ENCODE data around the gene SPANXA2. TPM values are rescaled to one million over a fixed set of nuclear protein-coding genes. Genes with fewer than 3 reads are reported as not detected.
"Not testable (repeated sequence)": the region's sequence is repeated elsewhere in the genome, so short reads cannot be mapped to it uniquely, and the experiment has no call there.

The SPANXA2 gene
- not detected for total RNA-seq

GRCh38 chrX:141589408-141589807 lies at the start of gene SPANXA2:
TSS of gene SPANXA2 (plus strand) at chrX:141589708. CDS start at chrX:141589768, 60 bp downstream.
- not testable (repeated sequence) for H3K4me1 ChIP-seq, H3K27me3 ChIP-seq, H3K36me3 ChIP-seq, H3K27ac ChIP-seq, H3K4me3 ChIP-seq, H3K9me3 ChIP-seq, ATAC-seq
- WGBS, 2 donors (ENCODE audit: low coverage in 1 of 2), result no CpG with 5 or more reads among the region's 10 CpGs

DNA sequence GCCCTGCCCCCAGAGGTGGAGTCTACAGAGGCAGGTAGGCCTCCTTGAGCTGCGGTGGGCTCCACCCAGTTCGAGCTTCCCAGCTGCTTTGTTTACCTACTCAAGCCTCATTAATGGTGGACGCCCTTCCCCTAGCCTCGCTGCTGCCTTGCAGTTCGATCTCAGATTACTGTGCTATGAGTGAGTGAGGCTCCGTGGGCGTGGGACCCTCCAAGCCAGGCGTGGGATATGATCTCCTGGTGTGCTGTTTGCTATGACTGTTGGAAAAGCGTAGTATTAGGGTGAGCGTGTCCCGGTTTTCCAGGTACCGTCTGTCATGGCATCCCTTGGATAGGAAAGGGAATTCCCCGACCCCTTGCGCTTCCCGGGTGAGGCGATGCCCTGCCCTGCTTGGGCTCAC lies 47.0 kb upstream of the SPANXA2 start:
- not testable (repeated sequence) for H3K4me1 ChIP-seq, H3K4me3 ChIP-seq, H3K36me3 ChIP-seq, H3K9me3 ChIP-seq, H3K27ac ChIP-seq, ATAC-seq, H3K27me3 ChIP-seq
- no CpG with 5 or more reads among the region's 16 CpGs for WGBS, 2 donors (ENCODE audit: low coverage in 1 of 2)

DNA sequence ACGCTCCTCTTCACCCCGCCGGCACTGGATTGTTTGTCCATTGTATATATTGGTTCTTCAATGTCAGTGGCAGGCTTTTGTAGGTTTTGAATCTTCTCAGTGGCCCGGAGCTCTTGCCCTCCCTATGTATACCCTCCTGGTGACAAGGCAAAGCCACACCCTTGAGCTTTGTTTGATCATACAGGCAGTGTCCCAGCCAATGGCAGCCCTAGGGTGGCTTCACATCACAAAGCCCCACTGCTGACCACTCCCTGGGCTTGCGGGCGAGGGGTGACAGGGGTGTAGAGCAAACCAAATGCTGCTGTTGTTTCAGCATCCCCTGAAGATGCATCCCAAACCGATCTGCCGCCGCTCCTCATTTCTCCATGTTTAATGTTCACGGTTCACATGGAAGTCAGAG lies 4.9 kb upstream of the SPANXA2 start, which contains the start of gene SPANXA1:
SPANXA1 (minus strand) TSS at position 101 of the 400 bp plus-strand sequence; CDS start at position 41, 60 bp downstream.
- H3K27ac ChIP-seq, H3K36me3 ChIP-seq, H3K9me3 ChIP-seq, ATAC-seq, H3K4me1 ChIP-seq, H3K4me3 ChIP-seq, H3K27me3 ChIP-seq: not testable (repeated sequence)
- no CpG with 5 or more reads among the region's 10 CpGs for WGBS, 2 donors (ENCODE audit: low coverage in 1 of 2)

- no peak for TF ChIP-seq POLR2A (IDR thresholded peaks at IDR 0.05)
- no peak for TF ChIP-seq CTCF (IDR thresholded peaks at IDR 0.05)
- TF ChIP-seq EP300 (IDR thresholded peaks at IDR 0.05), result no peak
- TF ChIP-seq POLR2AphosphoS5 (IDR thresholded peaks at IDR 0.05), result no peak
- H3K4me3 ChIP-seq, result no peak overlapping the region
- no peaks in the 10 kb centered on the region for H3K27me3 ChIP-seq
- no peaks in the 10 kb centered on the region for H3K9me3 ChIP-seq
- ATAC-seq, result no peak
- no peaks in the 10 kb centered on the region for H3K36me3 ChIP-seq
- WGBS, 2 donors (ENCODE audit: low coverage in 1 of 2), result 88 to 89% methylated on average over 1 of the region's 1 CpG
- no peaks in the 10 kb centered on the region for H3K4me1 ChIP-seq
- no peak overlapping the region for H3K27ac ChIP-seq
These were observed 19.6 kb downstream of the SPANXA2 start for GRCh38 chrX:141609111-141609510.

DNA sequence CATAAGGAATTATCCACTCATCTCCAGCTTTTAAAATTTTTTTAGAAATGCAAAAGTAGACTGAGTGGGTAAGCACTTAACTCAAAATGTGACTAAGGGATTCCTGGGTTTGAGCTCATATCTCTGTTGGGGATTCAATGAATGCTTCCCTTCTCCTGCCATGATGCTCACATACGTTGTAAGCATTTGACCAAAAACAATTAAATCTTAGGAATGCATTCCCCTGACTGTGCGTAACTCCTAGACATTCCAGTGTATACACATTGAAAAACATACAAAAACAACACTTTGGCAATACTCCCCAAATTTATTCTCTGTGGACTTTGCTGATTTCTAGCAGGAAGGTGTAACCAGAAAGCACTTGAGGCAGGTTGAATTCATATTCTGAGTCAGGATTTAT lies 29.8 kb downstream of the SPANXA2 start:
- H3K4me3 ChIP-seq, result no peak overlapping the region
- no peaks in the 10 kb centered on the region for H3K4me1 ChIP-seq
- ATAC-seq, result no peak
- 78 to 80% methylated on average over 1 to 2 of the region's 2 CpGs for WGBS, 2 donors (ENCODE audit: low coverage in 1 of 2)
- no peaks in the 10 kb centered on the region for H3K36me3 ChIP-seq
- H3K27ac ChIP-seq, result no peak overlapping the region
- H3K9me3 ChIP-seq, result no peaks in the 10 kb centered on the region
- no peaks in the 10 kb centered on the region for H3K27me3 ChIP-seq
- TF ChIP-seq CTCF (IDR thresholded peaks at IDR 0.05), result no peak
- TF ChIP-seq EP300 (IDR thresholded peaks at IDR 0.05), result no peak
- no peak for TF ChIP-seq POLR2AphosphoS5 (IDR thresholded peaks at IDR 0.05)
- no peak for TF ChIP-seq POLR2A (IDR thresholded peaks at IDR 0.05)

- Histone ChIP-seq H3K36me3 (no peaks in the 10 kb centered on the region), H3K27ac (no peak overlapping the region), H3K27me3 (no peaks in the 10 kb centered on the region), H3K4me1 (no peaks in the 10 kb centered on the region), H3K4me3 (no peak overlapping the region), H3K9me3 (no peaks in the 10 kb centered on the region)
- no peak for ATAC-seq
- TF ChIP-seq EP300 (IDR thresholded peaks at IDR 0.05), result no peak
- no peak for TF ChIP-seq CTCF (IDR thresholded peaks at IDR 0.05)
- no peak for TF ChIP-seq POLR2A (IDR thresholded peaks at IDR 0.05)
- TF ChIP-seq POLR2AphosphoS5 (IDR thresholded peaks at IDR 0.05), result no peak
These were observed 42.6 kb downstream of the SPANXA2 start for GRCh38 chrX:141632124-141632523.

- ATAC-seq, result no peak
- TF ChIP-seq POLR2AphosphoS5 (IDR thresholded peaks at IDR 0.05) (no peak), EP300 (IDR thresholded peaks at IDR 0.05) (no peak), CTCF (IDR thresholded peaks at IDR 0.05) (no peak), POLR2A (IDR thresholded peaks at IDR 0.05) (no peak)
- Histone ChIP-seq H3K4me3 (no peak overlapping the region), H3K9me3 (no peaks in the 10 kb centered on the region), H3K27ac (no peak overlapping the region), H3K27me3 (no peaks in the 10 kb centered on the region), H3K36me3 (no peaks in the 10 kb centered on the region), H3K4me1 (no peaks in the 10 kb centered on the region)
- WGBS, 2 donors (ENCODE audit: low coverage in 1 of 2), result 0% methylated on average over 1 of the region's 1 CpG; no CpG with 5 or more reads in 1 of the 2 donors
These were observed 49.0 kb downstream of the SPANXA2 start for GRCh38 chrX:141638550-141638949.

Data from gastroesophageal sphincter (tissue), 4 donors.